ENCODE measurements around the gene HERPUD1. TPM values are rescaled to one million over a fixed set of nuclear protein-coding genes. Genes with fewer than 3 reads are reported as not detected.
"Not testable (repeated sequence)": the region's sequence is repeated elsewhere in the genome, so short reads cannot be mapped to it uniquely, and the experiment has no call there.

The HERPUD1 gene
- total and polyA plus RNA-seq, 5 donors = 94.6 to 126 (median 116) TPM

GRCh38 chr16:56985288-56985961 is 53.5 kb downstream of the HERPUD1 start:
- Histone ChIP-seq H3K27ac (ENCODE audit: low read length) (peak overlapping the region; percentile 20), H3K4me1 (ENCODE audit: control insufficient read depth, insufficient read depth, low read length) (no peaks in the 10 kb centered on the region), H3K9me3 (ENCODE audit: control insufficient read depth, low read length) (no peaks in the 10 kb centered on the region), H3K4me3 (ENCODE audit: low read length) (no peak overlapping the region), H3K27me3 (ENCODE audit: control insufficient read depth, insufficient read depth) (no peaks in the 10 kb centered on the region)
- 57% methylated on average over 7 of the region's 7 CpGs for WGBS
- peak; percentile 75 to 82 (median 82) for DNase-seq
- intact Hi-C loops (cut with DNase I) = no loop called here
- peak in 1 of 2 donors; percentile 75 for ATAC-seq

DNA sequence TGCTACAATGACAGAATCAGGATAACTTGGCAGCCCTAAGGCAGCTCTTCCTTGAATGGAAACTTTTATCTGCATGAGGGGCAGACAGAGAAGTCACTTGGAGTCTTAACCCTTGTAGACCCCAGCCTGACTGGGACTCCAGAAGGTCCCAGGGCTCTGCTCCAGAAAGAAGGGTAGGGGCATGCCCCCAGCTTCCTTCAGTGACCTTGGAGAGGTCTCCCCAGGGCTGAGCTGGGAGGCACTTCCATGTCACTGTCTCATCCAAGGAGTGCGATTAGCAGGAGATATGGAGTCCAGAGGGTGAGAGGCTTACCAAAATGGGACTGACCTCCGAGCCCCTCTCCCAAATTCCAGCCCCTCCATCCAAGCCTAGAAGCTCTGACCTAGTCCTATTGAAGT is 54.0 kb downstream of the HERPUD1 start:
- intact Hi-C loops (cut with DNase I) = no loop called here
- DNase-seq (no peak), ATAC-seq (no peak)
- WGBS = 51% methylated on average over 2 of the region's 2 CpGs
- no peaks in the 10 kb centered on the region for H3K4me1 ChIP-seq (ENCODE audit: control insufficient read depth, insufficient read depth, low read length)
- H3K4me3 ChIP-seq (ENCODE audit: low read length) = no peak overlapping the region
- H3K27ac ChIP-seq (ENCODE audit: low read length) = no peak overlapping the region
- H3K27me3 ChIP-seq (ENCODE audit: control insufficient read depth, insufficient read depth) = no peaks in the 10 kb centered on the region
- H3K9me3 ChIP-seq (ENCODE audit: control insufficient read depth, low read length) = no peaks in the 10 kb centered on the region

DNA sequence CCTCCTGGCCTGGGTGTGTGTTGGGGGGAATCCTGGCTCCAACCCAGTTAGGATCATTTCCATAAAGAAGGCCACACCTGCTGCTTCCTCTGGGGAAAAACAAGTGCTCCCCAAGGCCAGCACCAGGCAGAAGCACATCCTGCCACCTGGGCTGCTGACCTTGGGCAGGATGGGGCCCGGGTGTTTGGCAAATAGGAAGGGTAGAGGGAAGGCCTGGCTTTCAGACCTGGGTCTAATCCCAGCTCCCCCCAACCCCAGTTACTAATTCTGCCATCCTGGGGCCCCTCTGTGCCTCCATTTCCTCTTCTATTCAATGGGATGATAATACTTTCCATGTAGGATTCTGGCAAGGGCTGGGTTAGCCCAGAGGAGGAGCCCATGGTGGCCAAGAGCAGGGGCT is 54.4 kb downstream of the HERPUD1 start:
- 72% methylated on average over 1 of the region's 1 CpG for WGBS
- intact Hi-C loops (cut with DNase I) = no loop called here
- DNase-seq (no peak), ATAC-seq (no peak)
- Histone ChIP-seq H3K27ac (ENCODE audit: low read length) (no peak overlapping the region), H3K9me3 (ENCODE audit: control insufficient read depth, low read length) (no peaks in the 10 kb centered on the region), H3K4me1 (ENCODE audit: control insufficient read depth, insufficient read depth, low read length) (no peaks in the 10 kb centered on the region), H3K4me3 (ENCODE audit: low read length) (no peak overlapping the region), H3K27me3 (ENCODE audit: control insufficient read depth, insufficient read depth) (no peaks in the 10 kb centered on the region)

DNA sequence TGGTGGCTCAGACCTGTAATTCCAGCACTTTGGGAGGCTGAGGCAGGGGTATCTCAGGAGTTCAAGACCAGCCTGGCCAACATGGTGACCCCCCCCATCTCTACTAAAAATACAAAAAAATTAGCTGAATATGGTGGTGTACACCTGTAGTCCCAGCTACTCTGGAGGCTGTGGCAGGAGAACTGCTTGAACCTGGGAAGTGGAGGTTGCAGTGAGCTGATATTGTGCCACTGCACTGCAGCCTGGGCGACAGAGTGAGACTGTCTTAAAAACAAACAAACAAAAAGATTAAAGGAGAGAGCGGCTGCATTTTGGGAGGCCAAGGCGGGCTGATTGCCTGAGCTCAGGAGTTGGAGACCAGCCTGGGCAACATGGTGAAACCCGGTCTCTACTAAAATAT is 55.0 kb downstream of the HERPUD1 start:
- DNase-seq; H3K27ac ChIP-seq (ENCODE audit: low read length); ATAC-seq; intact Hi-C loops (cut with DNase I); H3K4me3 ChIP-seq (ENCODE audit: low read length); H3K27me3 ChIP-seq (ENCODE audit: control insufficient read depth, insufficient read depth); H3K4me1 ChIP-seq (ENCODE audit: control insufficient read depth, insufficient read depth, low read length); H3K9me3 ChIP-seq (ENCODE audit: control insufficient read depth, low read length): not testable (repeated sequence)
- 91% methylated on average over 4 of the region's 4 CpGs for WGBS

DNA sequence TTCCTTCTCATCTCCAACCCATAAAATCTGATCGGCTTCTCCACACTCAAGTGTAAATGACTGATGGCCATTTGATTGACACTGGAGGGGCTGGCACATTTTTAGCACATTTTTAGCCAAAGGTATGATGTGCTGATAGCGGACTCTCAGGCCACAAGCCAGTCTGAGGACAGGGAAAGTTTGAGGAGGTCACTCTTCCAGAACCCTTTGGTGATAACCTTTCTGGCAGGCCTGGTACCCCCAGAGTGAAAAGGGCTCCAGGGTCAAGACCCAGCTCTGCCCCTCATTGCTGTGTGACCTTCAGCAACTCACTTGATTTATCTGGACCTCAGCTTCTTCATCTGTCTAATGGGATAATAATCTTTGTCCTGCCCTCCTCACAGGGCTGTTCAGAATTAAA is 55.8 kb downstream of the HERPUD1 start:
- no peak for ATAC-seq
- WGBS = 94% methylated on average over 2 of the region's 2 CpGs
- Histone ChIP-seq H3K27ac (ENCODE audit: low read length) (no peak overlapping the region), H3K9me3 (ENCODE audit: control insufficient read depth, low read length) (no peaks in the 10 kb centered on the region), H3K4me1 (ENCODE audit: control insufficient read depth, insufficient read depth, low read length) (no peaks in the 10 kb centered on the region), H3K4me3 (ENCODE audit: low read length) (no peak overlapping the region), H3K27me3 (ENCODE audit: control insufficient read depth, insufficient read depth) (no peaks in the 10 kb centered on the region)
- DNase-seq = no peak
- intact Hi-C loops (cut with DNase I) = no loop called here

GRCh38 chr16:56988161-56988947 is 56.4 kb downstream of the HERPUD1 start:
- peak; percentile 2 to 5 for ATAC-seq
- no peak for DNase-seq

DNA sequence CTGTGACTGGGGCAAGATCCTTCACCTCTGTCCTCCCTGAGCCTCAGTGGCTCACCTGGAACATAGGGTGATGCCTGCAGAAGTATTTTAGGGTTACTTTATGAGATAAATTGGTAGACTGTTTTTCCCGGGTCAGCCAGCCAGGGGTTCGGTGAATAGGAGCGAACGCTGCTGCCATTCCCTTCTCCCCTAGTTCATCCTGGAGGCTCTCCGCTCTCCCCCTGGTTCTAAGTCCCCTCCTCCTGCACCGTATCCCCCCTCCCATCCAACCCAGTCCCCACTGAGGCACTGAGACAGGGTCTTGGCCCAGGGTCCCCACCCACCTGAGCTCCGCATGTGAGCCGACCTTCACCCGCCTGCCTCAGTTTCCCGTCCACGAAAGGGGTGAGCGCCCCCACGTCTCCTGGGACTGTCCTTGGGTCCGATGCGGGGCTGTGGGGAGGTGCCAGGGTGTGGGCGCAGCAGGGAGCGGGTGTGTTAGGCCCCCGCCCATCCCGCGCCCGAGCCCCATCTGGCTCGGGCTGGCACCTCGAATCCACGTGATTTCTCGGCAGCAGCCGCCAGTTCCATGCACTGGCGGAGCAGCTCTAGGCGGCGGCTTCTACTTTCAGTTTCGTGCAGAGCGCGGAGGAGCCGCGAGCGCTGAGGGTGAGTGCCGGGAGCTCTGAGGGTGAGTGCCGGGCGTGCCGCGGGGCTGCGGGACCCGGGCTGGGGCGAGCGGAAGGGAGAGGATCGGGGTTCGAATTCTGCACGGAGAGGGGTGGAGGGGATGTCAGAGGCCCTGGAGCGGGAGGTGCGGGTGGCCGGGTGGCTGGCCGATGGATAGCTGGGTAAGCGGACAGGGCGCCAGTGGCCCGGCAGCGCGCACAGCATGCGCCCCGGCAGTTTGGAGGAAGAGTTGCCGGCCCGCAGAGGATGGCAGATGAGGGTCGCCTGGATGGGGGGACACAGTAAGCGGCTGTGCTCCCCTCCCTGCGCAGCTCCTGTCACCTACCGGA is 57.3 kb downstream of the HERPUD1 start, which contains the start of gene NLRC5:
TSS of gene NLRC5 (plus strand) at position 610 of the 998 bp plus-strand sequence. CDS start 31,156 bp downstream, outside the sequence.
- Histone ChIP-seq H3K9me3 (ENCODE audit: control insufficient read depth, low read length) (no peaks in the 10 kb centered on the region), H3K27ac (ENCODE audit: low read length) (peak within 1 kb of the TSS; percentile 50), H3K27me3 (ENCODE audit: control insufficient read depth, insufficient read depth) (no peaks in the 10 kb centered on the region), H3K4me1 (ENCODE audit: control insufficient read depth, insufficient read depth, low read length) (no peaks in the 10 kb centered on the region), H3K4me3 (ENCODE audit: low read length) (peak within 1 kb of the TSS; percentile 56)
- ATAC-seq (peak; percentile 91 to 96), DNase-seq (peak; percentile 89 to 95 (median 94))
- 4% methylated on average over 64 of the region's 64 CpGs for WGBS
- intact Hi-C loops (cut with DNase I) = no loop called here

More at GRCh38 chr16:56988161-56988947, 56.4 kb downstream of the HERPUD1 start:
- intact Hi-C loops (cut with DNase I) = no loop called here
- no peaks in the 10 kb centered on the region for H3K27me3 ChIP-seq (ENCODE audit: control insufficient read depth, insufficient read depth)
- 76% methylated on average over 6 of the region's 6 CpGs for WGBS
- H3K9me3 ChIP-seq (ENCODE audit: control insufficient read depth, low read length) = no peaks in the 10 kb centered on the region
- peak overlapping the region; percentile 56 for H3K4me3 ChIP-seq (ENCODE audit: low read length)
- H3K27ac ChIP-seq (ENCODE audit: low read length) = peak overlapping the region; percentile 14
- H3K4me1 ChIP-seq (ENCODE audit: control insufficient read depth, insufficient read depth, low read length) = no peaks in the 10 kb centered on the region

DNA sequence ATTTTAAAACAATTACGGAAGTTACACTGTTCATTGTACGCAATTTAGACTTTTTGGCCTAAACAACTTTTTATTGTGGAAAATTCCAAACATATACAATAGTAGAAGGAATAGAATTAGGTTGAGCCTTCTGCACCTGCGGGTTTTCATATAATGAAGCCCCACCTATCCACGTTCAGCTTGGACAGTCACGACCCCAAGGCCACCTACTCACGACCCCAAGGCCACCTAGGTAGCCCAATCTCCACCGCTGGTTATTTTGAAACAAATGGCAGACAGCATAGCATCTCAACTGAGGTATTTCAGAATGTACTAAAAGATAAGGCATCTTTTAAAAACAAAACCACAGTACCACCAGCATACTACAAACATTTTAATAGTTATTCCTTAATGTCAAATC is 58.0 kb downstream of the HERPUD1 start:
- peak overlapping the region; percentile 39 for H3K27ac ChIP-seq (ENCODE audit: low read length)
- no peak for DNase-seq
- H3K9me3 ChIP-seq (ENCODE audit: control insufficient read depth, low read length) = no peaks in the 10 kb centered on the region
- H3K4me1 ChIP-seq (ENCODE audit: control insufficient read depth, insufficient read depth, low read length) = no peaks in the 10 kb centered on the region
- no peak for ATAC-seq
- no peaks in the 10 kb centered on the region for H3K27me3 ChIP-seq (ENCODE audit: control insufficient read depth, insufficient read depth)
- WGBS = 35% methylated on average over 7 of the region's 7 CpGs
- intact Hi-C loops (cut with DNase I) = no loop called here
- peak overlapping the region; percentile 56 for H3K4me3 ChIP-seq (ENCODE audit: low read length)

DNA sequence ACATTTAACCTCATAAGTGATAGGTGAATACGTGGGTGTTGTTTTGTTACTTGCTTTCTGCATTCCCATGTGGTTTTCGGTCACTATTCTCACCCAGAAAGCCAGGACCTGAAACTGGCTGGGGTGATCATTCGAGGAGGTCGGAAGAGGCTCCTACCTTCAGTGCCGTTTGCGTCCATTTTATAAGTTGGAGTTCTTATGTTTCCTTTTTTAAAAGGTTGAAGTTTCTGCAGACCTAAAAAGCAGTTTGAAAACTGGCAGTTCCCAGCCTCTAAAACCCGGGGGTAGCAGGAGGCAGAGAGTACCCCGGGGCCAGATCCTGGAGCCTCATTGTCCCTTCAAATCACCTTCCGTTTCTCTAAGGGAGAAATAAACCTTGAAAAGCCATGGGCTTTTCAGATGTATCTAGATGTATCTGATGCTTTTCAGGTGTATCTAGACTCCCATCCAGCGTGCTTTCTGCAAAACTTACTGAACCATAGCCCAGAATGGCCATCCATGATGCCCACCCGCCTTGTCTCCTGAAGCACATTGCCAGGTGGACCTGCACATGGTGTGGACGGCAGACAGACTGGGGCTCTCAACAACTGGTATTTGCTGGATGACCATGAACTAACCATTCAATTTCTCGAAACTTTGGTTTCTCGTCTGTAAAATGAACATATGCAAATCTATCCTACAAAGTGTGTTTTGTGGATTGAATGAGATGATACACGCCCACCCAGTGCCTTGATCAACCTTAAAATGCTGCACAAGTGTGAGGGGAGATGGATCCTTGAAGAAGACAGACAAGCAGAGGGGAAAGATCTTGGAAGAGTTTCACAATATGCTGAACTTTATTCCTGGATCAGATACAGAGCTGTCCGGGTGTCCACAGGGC is 58.7 kb downstream of the HERPUD1 start:
- no peak overlapping the region for H3K27ac ChIP-seq (ENCODE audit: low read length)
- no peaks in the 10 kb centered on the region for H3K27me3 ChIP-seq (ENCODE audit: control insufficient read depth, insufficient read depth)
- DNase-seq (no peak), ATAC-seq (no peak)
- no peaks in the 10 kb centered on the region for H3K9me3 ChIP-seq (ENCODE audit: control insufficient read depth, low read length)
- 71% methylated on average over 16 of the region's 16 CpGs for WGBS
- intact Hi-C loops (cut with DNase I) = no loop called here
- H3K4me3 ChIP-seq (ENCODE audit: low read length) = peak overlapping the region; percentile 56
- H3K4me1 ChIP-seq (ENCODE audit: control insufficient read depth, insufficient read depth, low read length) = no peaks in the 10 kb centered on the region

GRCh38 chr16:56992431-56992830 is 60.5 kb downstream of the HERPUD1 start:
- H3K27me3 ChIP-seq (ENCODE audit: control insufficient read depth, insufficient read depth); H3K4me1 ChIP-seq (ENCODE audit: control insufficient read depth, insufficient read depth, low read length); H3K4me3 ChIP-seq (ENCODE audit: low read length); H3K9me3 ChIP-seq (ENCODE audit: control insufficient read depth, low read length); DNase-seq; H3K27ac ChIP-seq (ENCODE audit: low read length); ATAC-seq; intact Hi-C loops (cut with DNase I): not testable (repeated sequence)
- WGBS = 83% methylated on average over 1 of the region's 1 CpG
